SH-SY5Y (cell line): Measurements from ENCODE around the gene HS3ST3B1.

Source experiments
- GATA2 ChIP-seq: IDR thresholded peaks from 2 replicates; pipeline ENCODE4 v1.6.1; 2011; ENCODE audit warnings: mild to moderate bottlenecking, low read depth, low read length
- GATA3 ChIP-seq: IDR thresholded peaks from 2 replicates; pipeline ENCODE4 v1.6.1; 2011; ENCODE audit warnings: low read depth, mild to moderate bottlenecking, low read length, moderate library complexity

GRCh38 chr17:14316126-14316832 lies 15.4 kb downstream of the HS3ST3B1 start:
- TF ChIP-seq GATA3 (no peak), GATA2 (no peak)
